Right lobe of liver (tissue), 4 donors: Measurements from ENCODE around the gene TMED7.

Source experiments
- POLR2A ChIP-seq: fragments of 450-650 bp; IDR thresholded peaks from one replicate; pipeline ENCODE4 v1.6.1; 2017; ENCODE audit warnings: antibody characterized with exemption, mild to moderate bottlenecking
- TF ChIP-seq, protein P1 (sequence below), 4 donors: fragments of 200-600 bp in 3 of 4; fragments of 450-650 bp in 1 of 4; IDR thresholded peaks; one replicate each; pipeline versions ENCODE4 v1.5.1 to v1.8.0; 2016 to 2022; ENCODE audit warnings: antibody characterized with exemption in 4 of 4, mild to moderate bottlenecking in 2 of 4
- donor health status: DM: no; HTN: no; CAD: no.
- donor health status: DM: no; HTN: no; CAD: no.
- donor health status: DM: no; HTN: yes; CAD: no.

- TF ChIP-seq POLR2A = no peak
- TF ChIP-seq, protein P1, sequence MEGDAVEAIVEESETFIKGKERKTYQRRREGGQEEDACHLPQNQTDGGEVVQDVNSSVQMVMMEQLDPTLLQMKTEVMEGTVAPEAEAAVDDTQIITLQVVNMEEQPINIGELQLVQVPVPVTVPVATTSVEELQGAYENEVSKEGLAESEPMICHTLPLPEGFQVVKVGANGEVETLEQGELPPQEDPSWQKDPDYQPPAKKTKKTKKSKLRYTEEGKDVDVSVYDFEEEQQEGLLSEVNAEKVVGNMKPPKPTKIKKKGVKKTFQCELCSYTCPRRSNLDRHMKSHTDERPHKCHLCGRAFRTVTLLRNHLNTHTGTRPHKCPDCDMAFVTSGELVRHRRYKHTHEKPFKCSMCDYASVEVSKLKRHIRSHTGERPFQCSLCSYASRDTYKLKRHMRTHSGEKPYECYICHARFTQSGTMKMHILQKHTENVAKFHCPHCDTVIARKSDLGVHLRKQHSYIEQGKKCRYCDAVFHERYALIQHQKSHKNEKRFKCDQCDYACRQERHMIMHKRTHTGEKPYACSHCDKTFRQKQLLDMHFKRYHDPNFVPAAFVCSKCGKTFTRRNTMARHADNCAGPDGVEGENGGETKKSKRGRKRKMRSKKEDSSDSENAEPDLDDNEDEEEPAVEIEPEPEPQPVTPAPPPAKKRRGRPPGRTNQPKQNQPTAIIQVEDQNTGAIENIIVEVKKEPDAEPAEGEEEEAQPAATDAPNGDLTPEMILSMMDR (IDR thresholded peaks at IDR 0.05) = no peak
Observed at GRCh38 chr5:115616892-115617291, 8.9 kb downstream of the TMED7 start.
